PC-9 (cell line): ENCODE results near the gene ACER2.

Experiments
- EZH2 ChIP-seq: fragments of 200-600 bp; sonication (generic); IDR thresholded peaks from 2 replicates; pipeline ENCODE4 v1.8.0; 2017; ENCODE audit warnings: antibody characterized with exemption, low read depth
- TF ChIP-seq, protein P1 (sequence below): fragments of 200-600 bp; sonication (generic); conservative IDR thresholded peaks from 2 replicates; pipeline ENCODE4 v1.6.1; 2017; ENCODE audit warnings: mixed run types, antibody characterized with exemption, mild to moderate bottlenecking, moderate library complexity

DNA sequence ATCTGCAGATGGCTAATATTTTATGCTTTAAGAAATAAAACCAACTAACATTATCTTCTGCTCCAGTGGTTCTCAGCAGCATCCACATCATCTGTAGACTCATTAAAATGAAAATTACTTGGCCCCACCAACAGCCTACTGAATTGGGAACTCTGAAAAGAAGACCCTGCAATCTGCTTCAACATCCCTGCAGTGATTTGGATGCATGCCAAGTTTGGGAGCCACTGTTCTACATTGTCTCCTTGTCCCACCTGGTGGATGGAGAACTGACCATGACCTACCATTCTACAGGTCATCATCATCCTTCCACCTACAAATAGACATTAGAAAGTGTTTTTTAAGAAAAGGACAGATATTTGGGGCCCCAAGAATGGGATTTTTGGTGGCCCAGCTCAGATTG, 71.1 kb downstream of the ACER2 start:
- TF ChIP-seq, protein P1, sequence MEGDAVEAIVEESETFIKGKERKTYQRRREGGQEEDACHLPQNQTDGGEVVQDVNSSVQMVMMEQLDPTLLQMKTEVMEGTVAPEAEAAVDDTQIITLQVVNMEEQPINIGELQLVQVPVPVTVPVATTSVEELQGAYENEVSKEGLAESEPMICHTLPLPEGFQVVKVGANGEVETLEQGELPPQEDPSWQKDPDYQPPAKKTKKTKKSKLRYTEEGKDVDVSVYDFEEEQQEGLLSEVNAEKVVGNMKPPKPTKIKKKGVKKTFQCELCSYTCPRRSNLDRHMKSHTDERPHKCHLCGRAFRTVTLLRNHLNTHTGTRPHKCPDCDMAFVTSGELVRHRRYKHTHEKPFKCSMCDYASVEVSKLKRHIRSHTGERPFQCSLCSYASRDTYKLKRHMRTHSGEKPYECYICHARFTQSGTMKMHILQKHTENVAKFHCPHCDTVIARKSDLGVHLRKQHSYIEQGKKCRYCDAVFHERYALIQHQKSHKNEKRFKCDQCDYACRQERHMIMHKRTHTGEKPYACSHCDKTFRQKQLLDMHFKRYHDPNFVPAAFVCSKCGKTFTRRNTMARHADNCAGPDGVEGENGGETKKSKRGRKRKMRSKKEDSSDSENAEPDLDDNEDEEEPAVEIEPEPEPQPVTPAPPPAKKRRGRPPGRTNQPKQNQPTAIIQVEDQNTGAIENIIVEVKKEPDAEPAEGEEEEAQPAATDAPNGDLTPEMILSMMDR, result no peak
- no peak for TF ChIP-seq EZH2
